Neutrophil (primary cell): Measurements from ENCODE around the gene ATF7IP2.
"Not testable (repeated sequence)": the region's sequence is repeated elsewhere in the genome, so short reads cannot be mapped to it uniquely, and the experiment has no call there.

Experiments
- H3K27ac ChIP-seq: fragments of 200-600 bp; sonication (generic); 2 replicates; pipeline ENCODE4 v1.5.1; 2016; ENCODE audit warnings: mild to moderate bottlenecking, moderate library complexity
- H3K27me3 ChIP-seq: fragments of 200-600 bp; sonication (generic); 2 replicates; pipeline ENCODE4 v1.6.0; 2016; ENCODE audit warnings: mild to moderate bottlenecking
- H3K36me3 ChIP-seq: fragments of 200-600 bp; sonication (generic); 2 replicates; pipeline ENCODE4 v1.5.1; 2017
- H3K4me1 ChIP-seq, 2 experiments: fragments of 200-600 bp in 1 of 2; sonication (generic) in 1 of 2; 1 replicate in 1 of 2; 2 replicates in 1 of 2; pipeline versions ENCODE4 v1.5.1 to v1.6.1; 2013 to 2016; ENCODE audit warnings: low read depth in 1 of 2, low read length in 1 of 2, mild to moderate bottlenecking in 1 of 2, moderate library complexity in 1 of 2; ENCODE audit not compliant: control insufficient read depth in 1 of 2, insufficient read depth in 1 of 2
- H3K4me3 ChIP-seq, 2 experiments: fragments of 200-600 bp in 1 of 2; sonication (generic) in 1 of 2; 1 replicate in 1 of 2; 2 replicates in 1 of 2; pipeline ENCODE4 v1.5.1; 2013 to 2016; ENCODE audit warnings: low read depth in 1 of 2, low read length in 1 of 2, mild to moderate bottlenecking in 1 of 2, moderate library complexity in 1 of 2
- H3K9me3 ChIP-seq: fragments of 200-600 bp; sonication (generic); 2 replicates; pipeline ENCODE4 v1.5.1; 2016
- TF ChIP-seq, protein P1 (sequence below): fragments of 200-600 bp; sonication (generic); IDR thresholded peaks from 2 replicates; pipeline ENCODE4 v1.5.1; 2016; ENCODE audit warnings: antibody characterized with exemption

Gene ATF7IP2

DNA sequence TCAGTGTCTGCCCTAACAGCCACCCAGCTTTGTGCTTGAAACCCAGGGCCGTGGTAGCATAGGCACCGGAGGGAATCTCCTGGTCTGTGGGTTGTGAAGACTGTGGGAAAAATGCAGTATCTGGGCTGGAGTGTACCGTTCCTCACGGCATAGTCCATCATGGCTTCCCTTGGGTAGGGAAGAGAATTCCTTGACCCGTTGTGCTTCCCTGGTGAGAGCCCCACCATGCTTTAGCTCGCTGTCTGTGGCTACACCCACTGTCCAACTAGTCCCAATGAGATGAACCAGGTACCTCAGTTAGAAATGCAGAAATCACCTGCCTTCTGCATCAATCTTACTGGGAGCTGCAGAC, 67.3 kb downstream of the ATF7IP2 start:
- Histone ChIP-seq H3K4me3 (no peak overlapping the region), H3K27me3 (no peaks in the 10 kb centered on the region), H3K9me3 (no peaks in the 10 kb centered on the region), H3K4me1 (no peaks in the 10 kb centered on the region), H3K36me3 (peaks cover 10% of the 10 kb centered on the region), H3K27ac (no peak overlapping the region)
- TF ChIP-seq, protein P1, sequence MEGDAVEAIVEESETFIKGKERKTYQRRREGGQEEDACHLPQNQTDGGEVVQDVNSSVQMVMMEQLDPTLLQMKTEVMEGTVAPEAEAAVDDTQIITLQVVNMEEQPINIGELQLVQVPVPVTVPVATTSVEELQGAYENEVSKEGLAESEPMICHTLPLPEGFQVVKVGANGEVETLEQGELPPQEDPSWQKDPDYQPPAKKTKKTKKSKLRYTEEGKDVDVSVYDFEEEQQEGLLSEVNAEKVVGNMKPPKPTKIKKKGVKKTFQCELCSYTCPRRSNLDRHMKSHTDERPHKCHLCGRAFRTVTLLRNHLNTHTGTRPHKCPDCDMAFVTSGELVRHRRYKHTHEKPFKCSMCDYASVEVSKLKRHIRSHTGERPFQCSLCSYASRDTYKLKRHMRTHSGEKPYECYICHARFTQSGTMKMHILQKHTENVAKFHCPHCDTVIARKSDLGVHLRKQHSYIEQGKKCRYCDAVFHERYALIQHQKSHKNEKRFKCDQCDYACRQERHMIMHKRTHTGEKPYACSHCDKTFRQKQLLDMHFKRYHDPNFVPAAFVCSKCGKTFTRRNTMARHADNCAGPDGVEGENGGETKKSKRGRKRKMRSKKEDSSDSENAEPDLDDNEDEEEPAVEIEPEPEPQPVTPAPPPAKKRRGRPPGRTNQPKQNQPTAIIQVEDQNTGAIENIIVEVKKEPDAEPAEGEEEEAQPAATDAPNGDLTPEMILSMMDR: no peak

DNA sequence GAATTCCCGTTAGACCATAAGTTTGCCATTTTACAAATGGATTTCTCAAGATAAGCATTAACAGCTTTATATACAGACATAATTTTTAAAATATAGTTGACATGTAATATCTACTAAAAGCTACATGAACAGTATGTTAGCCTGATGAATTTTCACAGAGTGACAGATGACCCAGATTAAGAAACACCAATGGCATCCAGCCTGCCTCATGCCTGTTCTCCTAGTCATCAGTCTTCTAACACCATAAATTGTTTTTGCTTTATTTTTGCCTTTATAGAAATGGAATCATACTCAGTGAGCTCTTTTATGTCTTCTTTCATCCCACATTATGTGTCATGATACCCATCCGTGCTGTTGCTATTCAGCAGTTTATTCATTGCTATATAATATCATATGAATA, 80.0 kb downstream of the ATF7IP2 start:
- Histone ChIP-seq H3K4me3 (no peak overlapping the region), H3K27me3 (no peaks in the 10 kb centered on the region), H3K27ac (no peak overlapping the region), H3K36me3 (no peaks in the 10 kb centered on the region), H3K4me1 (no peaks in the 10 kb centered on the region), H3K9me3 (no peaks in the 10 kb centered on the region)
- TF ChIP-seq, protein P1: no peak

GRCh38 chr16:10466313-10466712, 80.5 kb downstream of the ATF7IP2 start:
- TF ChIP-seq, protein P1: no peak

DNA sequence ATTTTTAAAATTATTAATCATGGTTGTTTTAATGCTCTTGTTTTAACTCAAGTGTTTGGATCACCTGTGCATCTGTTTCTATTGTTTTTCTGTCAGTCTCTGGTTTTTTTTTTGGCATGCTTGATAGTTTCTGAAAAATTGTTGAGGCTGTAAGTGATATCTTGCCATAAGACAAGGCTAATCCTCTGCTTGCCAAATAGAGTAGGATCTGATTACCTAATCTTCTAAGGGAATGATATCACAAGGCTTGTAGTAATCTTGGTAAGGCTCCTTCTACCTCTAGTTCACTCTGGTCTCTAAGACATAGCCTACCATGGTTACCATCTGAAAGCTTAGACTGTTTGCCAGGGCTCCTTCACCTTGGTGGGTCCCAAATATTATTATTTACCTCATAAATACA, 81.0 kb downstream of the ATF7IP2 start:
- Histone ChIP-seq H3K27ac (no peak overlapping the region), H3K9me3 (no peaks in the 10 kb centered on the region), H3K27me3 (no peaks in the 10 kb centered on the region), H3K36me3 (no peaks in the 10 kb centered on the region), H3K4me3 (no peak overlapping the region), H3K4me1 (no peaks in the 10 kb centered on the region)
- TF ChIP-seq, protein P1: no peak

More at GRCh38 chr16:10466313-10466712, 80.5 kb downstream of the ATF7IP2 start:
- Histone ChIP-seq H3K27me3 (no peaks in the 10 kb centered on the region), H3K4me1 (no peaks in the 10 kb centered on the region), H3K27ac (no peak overlapping the region), H3K9me3 (no peaks in the 10 kb centered on the region), H3K4me3 (no peak overlapping the region), H3K36me3 (no peaks in the 10 kb centered on the region)

DNA sequence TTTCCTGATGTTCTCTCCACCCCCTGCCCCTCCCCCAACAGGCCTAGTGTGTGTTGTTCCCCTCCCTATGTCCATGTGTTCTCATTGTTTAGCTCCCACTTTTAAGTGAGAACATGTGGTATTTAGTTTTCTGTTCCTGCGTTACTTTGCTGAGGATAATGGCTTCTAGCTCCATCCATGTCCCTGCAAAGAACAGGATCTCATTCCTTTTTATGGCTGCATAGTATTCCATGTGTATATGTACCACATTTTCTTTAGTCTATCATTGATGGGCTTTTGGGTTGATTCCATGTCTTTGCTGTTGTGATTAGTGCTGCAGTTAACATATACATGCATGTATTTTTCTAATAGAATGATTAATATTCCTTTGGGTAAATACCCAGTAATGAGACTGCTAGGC, 90.8 kb downstream of the ATF7IP2 start:
- not testable (repeated sequence) for H3K27ac ChIP-seq, H3K4me3 ChIP-seq, H3K4me1 ChIP-seq, H3K9me3 ChIP-seq, H3K36me3 ChIP-seq, H3K27me3 ChIP-seq

DNA sequence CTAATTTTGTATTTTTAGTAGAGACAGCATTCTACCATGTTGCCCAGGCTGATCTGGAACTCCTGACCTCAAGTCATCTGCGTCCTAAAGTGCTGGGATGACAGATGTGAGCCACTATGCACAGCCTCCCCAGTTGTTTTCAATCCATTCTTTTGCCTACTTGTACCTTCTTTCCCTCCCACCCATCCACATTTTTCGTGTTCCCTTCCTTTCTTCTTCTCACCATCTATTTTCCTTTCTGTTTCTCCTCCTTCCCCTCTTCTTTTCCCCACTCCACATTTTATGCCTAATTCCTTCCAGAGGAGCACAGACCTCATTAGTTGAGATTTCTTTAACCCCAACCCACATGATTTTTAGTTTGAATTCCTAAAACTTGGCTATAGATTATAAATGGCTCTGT, 94.3 kb downstream of the ATF7IP2 start:
- H3K27me3 ChIP-seq: no peaks in the 10 kb centered on the region
- H3K4me1 ChIP-seq: no peaks in the 10 kb centered on the region
- H3K9me3 ChIP-seq: no peaks in the 10 kb centered on the region
- no peak overlapping the region for H3K4me3 ChIP-seq
- TF ChIP-seq, protein P1: no peak
- no peaks in the 10 kb centered on the region for H3K36me3 ChIP-seq
- no peak overlapping the region for H3K27ac ChIP-seq
